ENCODE data around the gene SAMD14.

- TF ChIP-seq POLR2A (IDR thresholded peaks at IDR 0.05; ENCODE audit: low read length) = no peak
- no peak for TF ChIP-seq GATA1 (IDR thresholded peaks at IDR 0.05; ENCODE audit: low read depth, low read length)
Measured at GRCh38 chr17:50169881-50170459, 40.0 kb upstream of the SAMD14 start.
